NCI-H774 (cell line): ENCODE data around the gene SND1.
A peak's percentile ranks its signal among the peaks of the same experiment; 100 is the strongest.

Experiments
- DNase-seq: peaks from one replicate; lab custom pipeline; 2025; lab: John Stamatoyannopoulos, UW

Gene SND1

GRCh38 chr7:127935847-127936376 is 283.9 kb downstream of the SND1 start:
- no peak for DNase-seq

GRCh38 chr7:127937066-127937680 is 285.2 kb downstream of the SND1 start:
- DNase-seq = no peak

- no peak for DNase-seq
These were observed 286.6 kb downstream of the SND1 start for GRCh38 chr7:127938588-127938987.

- no peak for DNase-seq
These were observed 288.6 kb downstream of the SND1 start for GRCh38 chr7:127940381-127941160.

GRCh38 chr7:127941476-127942210 is 289.6 kb downstream of the SND1 start:
- no peak for DNase-seq

- DNase-seq = peak; percentile 43
These were observed 291.8 kb downstream of the SND1 start for GRCh38 chr7:127943541-127944521.

- no peak for DNase-seq
These were observed 294.1 kb downstream of the SND1 start for GRCh38 chr7:127946111-127946510.

- DNase-seq = no peak
These were observed 294.9 kb downstream of the SND1 start for GRCh38 chr7:127946847-127947246.

- DNase-seq = no peak
These were observed 296.3 kb downstream of the SND1 start for GRCh38 chr7:127948312-127948711.

GRCh38 chr7:127948930-127949329 is 296.9 kb downstream of the SND1 start:
- no peak for DNase-seq

GRCh38 chr7:127949769-127950222 is 297.8 kb downstream of the SND1 start:
- DNase-seq = no peak

- DNase-seq = no peak
These were observed 298.4 kb downstream of the SND1 start for GRCh38 chr7:127950233-127950935.

GRCh38 chr7:127953423-127954356 is 301.7 kb downstream of the SND1 start:
- DNase-seq = no peak

GRCh38 chr7:127954357-127954748 is 302.4 kb downstream of the SND1 start:
- DNase-seq = no peak

- DNase-seq = no peak
These were observed 303.1 kb downstream of the SND1 start for GRCh38 chr7:127955051-127955531.

- no peak for DNase-seq
These were observed 305.9 kb downstream of the SND1 start for GRCh38 chr7:127957886-127958285.

GRCh38 chr7:127959770-127960169 is 307.8 kb downstream of the SND1 start:
- no peak for DNase-seq

GRCh38 chr7:127961786-127962453 is 309.9 kb downstream of the SND1 start:
- no peak for DNase-seq
